ENCODE measurements around the gene WDR75. TPM values are rescaled to one million over a fixed set of nuclear protein-coding genes. Genes with fewer than 3 reads are reported as not detected.

WDR75 gene
- total RNA-seq, 1 experiment from 2014 or later = 18.5 TPM

DNA sequence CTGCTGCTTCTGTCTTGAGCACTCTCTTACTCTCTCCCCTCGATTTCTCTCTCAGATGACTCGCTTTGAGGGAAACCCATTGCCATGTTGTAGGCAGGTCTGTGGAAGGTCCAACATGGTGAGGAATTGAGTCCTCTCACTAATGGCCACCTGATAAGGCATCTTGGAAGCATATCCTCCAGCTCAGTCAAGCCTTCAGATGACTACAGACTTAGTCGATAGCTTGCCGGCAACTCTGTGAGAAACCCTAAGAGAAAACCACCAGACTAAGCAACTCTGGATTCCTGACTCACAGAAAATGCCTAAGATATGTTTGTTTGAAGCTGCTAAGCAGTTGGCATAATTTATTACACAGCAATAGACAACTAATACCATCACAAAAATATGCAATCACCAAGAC lies 51.2 kb downstream of the WDR75 start:
- TF ChIP-seq, protein P1, sequence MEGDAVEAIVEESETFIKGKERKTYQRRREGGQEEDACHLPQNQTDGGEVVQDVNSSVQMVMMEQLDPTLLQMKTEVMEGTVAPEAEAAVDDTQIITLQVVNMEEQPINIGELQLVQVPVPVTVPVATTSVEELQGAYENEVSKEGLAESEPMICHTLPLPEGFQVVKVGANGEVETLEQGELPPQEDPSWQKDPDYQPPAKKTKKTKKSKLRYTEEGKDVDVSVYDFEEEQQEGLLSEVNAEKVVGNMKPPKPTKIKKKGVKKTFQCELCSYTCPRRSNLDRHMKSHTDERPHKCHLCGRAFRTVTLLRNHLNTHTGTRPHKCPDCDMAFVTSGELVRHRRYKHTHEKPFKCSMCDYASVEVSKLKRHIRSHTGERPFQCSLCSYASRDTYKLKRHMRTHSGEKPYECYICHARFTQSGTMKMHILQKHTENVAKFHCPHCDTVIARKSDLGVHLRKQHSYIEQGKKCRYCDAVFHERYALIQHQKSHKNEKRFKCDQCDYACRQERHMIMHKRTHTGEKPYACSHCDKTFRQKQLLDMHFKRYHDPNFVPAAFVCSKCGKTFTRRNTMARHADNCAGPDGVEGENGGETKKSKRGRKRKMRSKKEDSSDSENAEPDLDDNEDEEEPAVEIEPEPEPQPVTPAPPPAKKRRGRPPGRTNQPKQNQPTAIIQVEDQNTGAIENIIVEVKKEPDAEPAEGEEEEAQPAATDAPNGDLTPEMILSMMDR (conservative IDR thresholded peaks at IDR 0.05) = no peak
- no peak for TF ChIP-seq EZH2 (IDR thresholded peaks at IDR 0.05; ENCODE audit: low read depth)
- Histone ChIP-seq H3K9me2 (ENCODE audit: insufficient read depth) (no peaks in the 10 kb centered on the region), H3K36me3 (ENCODE audit: low read depth) (no peaks in the 10 kb centered on the region), H3K27me3 (ENCODE audit: insufficient read depth, low read depth) (no peaks in the 10 kb centered on the region), H3K27ac (no peak overlapping the region), H4K20me1 (ENCODE audit: insufficient read depth) (no peaks in the 10 kb centered on the region), H3K9me3 (ENCODE audit: insufficient read depth, low read depth) (no peaks in the 10 kb centered on the region), H3K79me2 (ENCODE audit: low read depth) (no peaks in the 10 kb centered on the region), H3K4me1 (replicated peaks; ENCODE audit: insufficient read depth) (no peaks in the 10 kb centered on the region), H2AFZ (no peak overlapping the region), H3K4me3 (no peak overlapping the region), H3F3A (ENCODE audit: insufficient read depth, low read depth) (no peaks in the 10 kb centered on the region), H3K4me2 (no peak overlapping the region)
- BruUV-seq (replicated peaks) = no TSS peak
- no peak for DNase-seq
- POLR2A ChIA-PET (ENCODE audit: unreplicated experiment) = no interaction called here
- CTCF ChIA-PET = no interaction called here
- intact Hi-C loops (cut with micrococcal nuclease; ENCODE audit: unreplicated experiment) = no loop called here

DNA sequence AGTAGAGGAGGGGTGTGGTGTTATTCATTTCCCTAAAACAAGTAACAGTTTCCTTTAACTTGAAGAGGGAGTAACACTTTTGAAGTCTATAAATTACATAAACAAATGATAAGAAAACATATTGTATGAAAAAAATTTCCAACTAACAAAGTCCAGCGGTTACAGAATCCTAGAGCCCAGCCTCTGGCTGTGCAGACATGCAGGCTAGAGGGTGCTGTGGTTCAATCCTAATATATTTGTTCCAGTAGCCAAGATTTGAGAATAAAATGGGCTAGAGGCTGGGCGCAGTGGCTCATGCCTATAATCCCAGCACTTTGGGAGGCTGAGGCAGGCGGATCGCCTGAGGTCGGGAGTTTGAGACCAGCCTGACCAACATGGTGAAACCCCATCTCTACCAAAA lies 56.9 kb downstream of the WDR75 start:
- BruUV-seq (replicated peaks) = no TSS peak
- intact Hi-C loops (cut with micrococcal nuclease; ENCODE audit: unreplicated experiment) = no loop called here
- Histone ChIP-seq H2AFZ (no peak overlapping the region), H3K4me2 (no peak overlapping the region), H3K4me1 (replicated peaks; ENCODE audit: insufficient read depth) (peaks cover 26% of the 10 kb centered on the region), H4K20me1 (ENCODE audit: insufficient read depth) (no peaks in the 10 kb centered on the region), H3K36me3 (ENCODE audit: low read depth) (no peaks in the 10 kb centered on the region), H3K9me3 (ENCODE audit: insufficient read depth, low read depth) (no peaks in the 10 kb centered on the region), H3K9me2 (ENCODE audit: insufficient read depth) (no peaks in the 10 kb centered on the region), H3F3A (ENCODE audit: insufficient read depth, low read depth) (peaks cover 20% of the 10 kb centered on the region), H3K4me3 (no peak overlapping the region), H3K27ac (no peak overlapping the region), H3K27me3 (ENCODE audit: insufficient read depth, low read depth) (no peaks in the 10 kb centered on the region), H3K79me2 (ENCODE audit: low read depth) (no peaks in the 10 kb centered on the region)
- CTCF ChIA-PET = no interaction called here
- no peak for TF ChIP-seq EZH2 (IDR thresholded peaks at IDR 0.05; ENCODE audit: low read depth)
- TF ChIP-seq, protein P1 (conservative IDR thresholded peaks at IDR 0.05) = no peak
- POLR2A ChIA-PET (ENCODE audit: unreplicated experiment) = no interaction called here
- no peak for DNase-seq

DNA sequence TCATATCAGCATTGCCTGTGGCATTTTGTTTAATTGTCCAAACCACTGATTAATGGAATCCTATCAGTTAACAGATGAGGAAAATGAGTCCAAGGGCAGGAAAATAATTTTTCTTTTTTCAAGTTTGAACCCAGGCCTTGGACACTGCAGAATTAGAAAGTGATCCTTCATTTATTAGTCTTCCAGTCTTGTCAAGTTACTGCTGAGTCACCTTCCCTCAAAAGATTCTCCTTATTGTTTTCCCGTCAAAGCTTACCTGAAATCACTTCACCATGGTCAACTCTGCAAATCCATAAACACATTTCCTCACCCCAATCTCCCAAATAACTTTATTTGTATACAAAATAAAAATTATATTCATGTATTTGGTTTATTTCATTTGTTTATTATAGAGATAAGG lies 57.9 kb downstream of the WDR75 start:
- no peak for TF ChIP-seq EZH2 (IDR thresholded peaks at IDR 0.05; ENCODE audit: low read depth)
- TF ChIP-seq, protein P1 (conservative IDR thresholded peaks at IDR 0.05) = no peak
- Histone ChIP-seq H3K9me3 (ENCODE audit: insufficient read depth, low read depth) (no peaks in the 10 kb centered on the region), H4K20me1 (ENCODE audit: insufficient read depth) (no peaks in the 10 kb centered on the region), H3K79me2 (ENCODE audit: low read depth) (no peaks in the 10 kb centered on the region), H3K27ac (0 out of 2 replicates have a peak overlapping the region, but pooled peaks have one; percentile 77), H3K4me2 (no peak overlapping the region), H3K4me3 (no peak overlapping the region), H2AFZ (no peak overlapping the region), H3K4me1 (replicated peaks; ENCODE audit: insufficient read depth) (peaks cover 26% of the 10 kb centered on the region), H3K9me2 (ENCODE audit: insufficient read depth) (no peaks in the 10 kb centered on the region), H3K27me3 (ENCODE audit: insufficient read depth, low read depth) (no peaks in the 10 kb centered on the region), H3K36me3 (ENCODE audit: low read depth) (no peaks in the 10 kb centered on the region), H3F3A (ENCODE audit: insufficient read depth, low read depth) (peaks cover 20% of the 10 kb centered on the region)
- ChIA-PET POLR2A (ENCODE audit: unreplicated experiment) (no interaction called here), CTCF (no interaction called here)
- intact Hi-C loops (cut with micrococcal nuclease; ENCODE audit: unreplicated experiment) = no loop called here
- no TSS peak for BruUV-seq (replicated peaks)
- DNase-seq = no peak
